HepG2 (cell line): ENCODE data around the gene PROX2. TPM values are rescaled to one million over a fixed set of nuclear protein-coding genes. Genes with fewer than 3 reads are reported as not detected.
A peak's percentile ranks its signal among the peaks of the same experiment; 100 is the strongest.

Experiments
- ARNT2 ChIP-seq: sonication (generic); formaldehyde crosslinking; IDR thresholded peaks from 2 replicates; pipeline ENCODE4 v1.8.0; 2022; ENCODE audit warnings: mild to moderate bottlenecking, low read depth, missing genetic modification reagents, moderate library complexity
- BATF2 ChIP-seq: sonication (generic); formaldehyde crosslinking; IDR thresholded peaks from 2 replicates; pipeline ENCODE4 v1.8.0; 2022; ENCODE audit warnings: mild to moderate bottlenecking, missing genetic modification reagents, moderate library complexity
- BCLAF1 ChIP-seq: fragments of 450-650 bp; IDR thresholded peaks from 2 replicates; pipeline ENCODE4 v1.6.1; 2017; ENCODE audit warnings: mild to moderate bottlenecking
- CREBL2 ChIP-seq: sonication (generic); formaldehyde crosslinking; IDR thresholded peaks from 2 replicates; pipeline ENCODE4 v1.8.1; 2023; ENCODE audit warnings: missing genetic modification reagents, mild to moderate bottlenecking, borderline replicate concordance
- IKZF5 ChIP-seq: IDR thresholded peaks from 2 replicates; pipeline ENCODE4 v1.6.1; 2018; ENCODE audit warnings: missing genetic modification reagents, mild to moderate bottlenecking, missing compliant biosample characterization
- NCOA5 ChIP-seq: sonication (generic); formaldehyde crosslinking; IDR thresholded peaks from 2 replicates; pipeline ENCODE4 v1.4.0; 2020; ENCODE audit warnings: missing genetic modification reagents
- PHB2 ChIP-seq: fragments of 450-650 bp; IDR thresholded peaks from 2 replicates; pipeline ENCODE4 v1.6.1; 2018; ENCODE audit not compliant: partially characterized antibody
- POGZ ChIP-seq: sonication (generic); formaldehyde crosslinking; IDR thresholded peaks from 2 replicates; pipeline ENCODE4 v1.4.0; 2020; ENCODE audit warnings: mild to moderate bottlenecking, missing genetic modification reagents
- POLR2AphosphoS5 ChIP-seq: IDR thresholded peaks from 2 replicates; pipeline ENCODE4 v1.6.1; 2012; ENCODE audit warnings: low read depth, low read length
- RAD21 ChIP-seq: fragments of 450-650 bp; formaldehyde crosslinking; IDR thresholded peaks from 2 replicates; pipeline ENCODE4 v1.5.0; 2020; ENCODE audit warnings: mild to moderate bottlenecking
- SAP130 ChIP-seq: IDR thresholded peaks from 2 replicates; pipeline ENCODE4 v1.6.1; 2016; ENCODE audit warnings: low read depth
- TFDP2 ChIP-seq: sonication (generic); formaldehyde crosslinking; IDR thresholded peaks from 2 replicates; pipeline ENCODE4 v1.4.0; 2020; ENCODE audit warnings: missing genetic modification reagents
- TP53 ChIP-seq: sonication (generic); formaldehyde crosslinking; conservative IDR thresholded peaks from 2 replicates; pipeline ENCODE4 v1.4.0; 2020; ENCODE audit warnings: missing genetic modification reagents
- YEATS2 ChIP-seq: sonication (generic); formaldehyde crosslinking; IDR thresholded peaks from 2 replicates; pipeline ENCODE4 v1.4.0; 2020; ENCODE audit warnings: missing genetic modification reagents, borderline replicate concordance
- ZBTB7A ChIP-seq: sonication (generic); formaldehyde crosslinking; IDR thresholded peaks from 2 replicates; pipeline ENCODE4 v1.8.0; 2022; ENCODE audit warnings: mild to moderate bottlenecking, missing genetic modification reagents
- ZNF350 ChIP-seq: sonication (generic); formaldehyde crosslinking; IDR thresholded peaks from 2 replicates; pipeline ENCODE4 v1.4.0; 2020; ENCODE audit warnings: mild to moderate bottlenecking, low read depth, missing genetic modification reagents, borderline replicate concordance
- ZNF431 ChIP-seq: sonication (generic); formaldehyde crosslinking; IDR thresholded peaks from 2 replicates; pipeline ENCODE4 v1.9.0; 2022; ENCODE audit warnings: missing genetic modification reagents, low read depth, mild to moderate bottlenecking, borderline replicate concordance
- ZNF562 ChIP-seq: sonication (generic); formaldehyde crosslinking; IDR thresholded peaks from 2 replicates; pipeline ENCODE4 v1.8.0; 2022; ENCODE audit warnings: missing genetic modification reagents, borderline replicate concordance
- ZNF616 ChIP-seq: sonication (generic); formaldehyde crosslinking; IDR thresholded peaks from 2 replicates; pipeline ENCODE4 v1.5.0; 2020; ENCODE audit warnings: low read depth, mild to moderate bottlenecking, missing genetic modification reagents
- ZNF7 ChIP-seq: IDR thresholded peaks from 2 replicates; pipeline ENCODE4 v1.6.1; 2016; ENCODE audit warnings: missing biosample characterization, missing genetic modification reagents
- ZNF777 ChIP-seq: sonication (generic); formaldehyde crosslinking; IDR thresholded peaks from 2 replicates; pipeline ENCODE4 v1.4.0; 2020; ENCODE audit warnings: missing genetic modification reagents
- ZNF800 ChIP-seq: sonication (generic); formaldehyde crosslinking; IDR thresholded peaks from 2 replicates; pipeline ENCODE4 v1.4.0; 2020; ENCODE audit warnings: missing genetic modification reagents
- polyA plus RNA-seq, 8 experiments: library from polyadenylated mRNA; depleted of rRNA in 3 of 8; stranded (reverse) in 7 of 8; unstranded in 1 of 8; fragments of >200 nt; fragmentation: Illumina TruSeq in 4 of 8; extraction: Trizol in 4 of 8; gene quantifications; 2 replicates each; pipeline versions ENCODE4 v1.2.1 to v1.2.3, GENCODE V29; 2011 to 2016; ENCODE audit warnings: low read depth in 4 of 8, missing spikeins in 1 of 8, mixed read lengths in 1 of 8; ENCODE audit not compliant: insufficient read depth in 1 of 8
- total RNA-seq, 5 experiments: library from RNA; depleted of rRNA; stranded (reverse); fragments of >200 nt; fragmentation: Illumina TruSeq; extraction: Trizol; gene quantifications; 2 replicates each; pipeline ENCODE4 v1.2.3, GENCODE V29; 2016; ENCODE audit warnings: low read depth in 1 of 5

Gene PROX2
- total and polyA plus RNA-seq, 2 of the 13 experiments (the other 11 are each of a cell fraction or from before 2014, with no cell fraction given) = not detected

- TF ChIP-seq SAP130 (peak; percentile 85), IKZF5 (CRISPR knock-in tag) (peak; percentile 81), POGZ (CRISPR knock-in tag) (peak; percentile 64), ZNF777 (peak; percentile 66), RAD21 (CRISPR knock-in tag) (0 out of 2 replicates have a peak, but pooled peaks have one; percentile 27), NCOA5 (no peak), ZBTB7A (CRISPR knock-in tag) (peak; percentile 42; the same call in 1 of the 2 replicates), TFDP2 (CRISPR knock-in tag) (peak; percentile 76; the same call in 1 of the 2 replicates), ZNF7 (CRISPR knock-in tag) (no peak), PHB2 (no peak), ZNF616 (CRISPR knock-in tag) (peak; percentile 34; the same call in 1 of the 2 replicates), ZNF562 (CRISPR knock-in tag) (no peak), ZNF431 (CRISPR knock-in tag) (peak; percentile 83), ZNF350 (peak; percentile 84), BCLAF1 (no peak), TP53 (no peak), CREBL2 (CRISPR knock-in tag) (peak; percentile 48; the same call in 1 of the 2 replicates), ZNF800 (CRISPR knock-in tag) (peak; percentile 50; the same call in 1 of the 2 replicates), BATF2 (CRISPR knock-in tag) (peak; percentile 52; the same call in 1 of the 2 replicates), ARNT2 (peak; percentile 76; the same call in 1 of the 2 replicates), YEATS2 (CRISPR knock-in tag) (peak; percentile 90), POLR2AphosphoS5 (peak; percentile 94)
Measured at GRCh38 chr14:74881431-74882102, 5.6 kb upstream of the PROX2 start, which contains the start of gene DLST (continued).
